ENCODE data around the gene RIBC2. TPM values are rescaled to one million over a fixed set of nuclear protein-coding genes. Genes with fewer than 3 reads are reported as not detected.

The RIBC2 gene
- total and polyA plus RNA-seq, 10 of the 15 experiments (the other 5 are each of a cell fraction or from before 2014, with no cell fraction given), result 0.10 TPM; not detected in 9

DNA sequence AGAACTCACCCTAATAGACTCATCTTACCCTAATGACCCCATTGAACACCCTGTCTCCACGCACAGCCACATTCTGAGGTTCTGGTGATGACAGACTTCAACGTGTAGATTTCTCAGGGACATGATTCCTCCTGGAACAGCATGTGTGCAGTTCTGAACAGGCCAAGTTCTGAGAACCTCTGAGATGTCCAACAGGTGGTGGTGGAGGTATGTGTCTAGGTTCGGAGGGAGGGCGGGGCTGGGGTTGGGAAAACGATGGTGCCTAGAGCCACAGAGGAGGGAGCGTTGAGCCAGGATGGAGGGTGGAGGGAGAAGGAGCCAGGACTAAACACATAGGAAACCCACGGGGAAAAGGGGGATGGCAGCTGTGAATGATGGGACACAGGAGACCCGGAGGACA, 45.7 kb downstream of the RIBC2 start (continued):
- TF ChIP-seq, protein P1, sequence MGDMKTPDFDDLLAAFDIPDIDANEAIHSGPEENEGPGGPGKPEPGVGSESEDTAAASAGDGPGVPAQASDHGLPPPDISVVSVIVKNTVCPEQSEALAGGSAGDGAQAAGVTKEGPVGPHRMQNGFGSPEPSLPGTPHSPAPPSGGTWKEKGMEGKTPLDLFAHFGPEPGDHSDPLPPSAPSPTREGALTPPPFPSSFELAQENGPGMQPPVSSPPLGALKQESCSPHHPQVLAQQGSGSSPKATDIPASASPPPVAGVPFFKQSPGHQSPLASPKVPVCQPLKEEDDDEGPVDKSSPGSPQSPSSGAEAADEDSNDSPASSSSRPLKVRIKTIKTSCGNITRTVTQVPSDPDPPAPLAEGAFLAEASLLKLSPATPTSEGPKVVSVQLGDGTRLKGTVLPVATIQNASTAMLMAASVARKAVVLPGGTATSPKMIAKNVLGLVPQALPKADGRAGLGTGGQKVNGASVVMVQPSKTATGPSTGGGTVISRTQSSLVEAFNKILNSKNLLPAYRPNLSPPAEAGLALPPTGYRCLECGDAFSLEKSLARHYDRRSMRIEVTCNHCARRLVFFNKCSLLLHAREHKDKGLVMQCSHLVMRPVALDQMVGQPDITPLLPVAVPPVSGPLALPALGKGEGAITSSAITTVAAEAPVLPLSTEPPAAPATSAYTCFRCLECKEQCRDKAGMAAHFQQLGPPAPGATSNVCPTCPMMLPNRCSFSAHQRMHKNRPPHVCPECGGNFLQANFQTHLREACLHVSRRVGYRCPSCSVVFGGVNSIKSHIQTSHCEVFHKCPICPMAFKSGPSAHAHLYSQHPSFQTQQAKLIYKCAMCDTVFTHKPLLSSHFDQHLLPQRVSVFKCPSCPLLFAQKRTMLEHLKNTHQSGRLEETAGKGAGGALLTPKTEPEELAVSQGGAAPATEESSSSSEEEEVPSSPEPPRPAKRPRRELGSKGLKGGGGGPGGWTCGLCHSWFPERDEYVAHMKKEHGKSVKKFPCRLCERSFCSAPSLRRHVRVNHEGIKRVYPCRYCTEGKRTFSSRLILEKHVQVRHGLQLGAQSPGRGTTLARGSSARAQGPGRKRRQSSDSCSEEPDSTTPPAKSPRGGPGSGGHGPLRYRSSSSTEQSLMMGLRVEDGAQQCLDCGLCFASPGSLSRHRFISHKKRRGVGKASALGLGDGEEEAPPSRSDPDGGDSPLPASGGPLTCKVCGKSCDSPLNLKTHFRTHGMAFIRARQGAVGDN (IDR thresholded peaks at IDR 0.05), result no peak
- no peak for TF ChIP-seq ETV6 (conservative IDR thresholded peaks at IDR 0.05 in 1 of 2, IDR thresholded peaks at IDR 0.05 in 1 of 2; ENCODE audit: borderline replicate concordance in 1 of 2, low read depth in 1 of 2)
- TF ChIP-seq, protein P2, sequence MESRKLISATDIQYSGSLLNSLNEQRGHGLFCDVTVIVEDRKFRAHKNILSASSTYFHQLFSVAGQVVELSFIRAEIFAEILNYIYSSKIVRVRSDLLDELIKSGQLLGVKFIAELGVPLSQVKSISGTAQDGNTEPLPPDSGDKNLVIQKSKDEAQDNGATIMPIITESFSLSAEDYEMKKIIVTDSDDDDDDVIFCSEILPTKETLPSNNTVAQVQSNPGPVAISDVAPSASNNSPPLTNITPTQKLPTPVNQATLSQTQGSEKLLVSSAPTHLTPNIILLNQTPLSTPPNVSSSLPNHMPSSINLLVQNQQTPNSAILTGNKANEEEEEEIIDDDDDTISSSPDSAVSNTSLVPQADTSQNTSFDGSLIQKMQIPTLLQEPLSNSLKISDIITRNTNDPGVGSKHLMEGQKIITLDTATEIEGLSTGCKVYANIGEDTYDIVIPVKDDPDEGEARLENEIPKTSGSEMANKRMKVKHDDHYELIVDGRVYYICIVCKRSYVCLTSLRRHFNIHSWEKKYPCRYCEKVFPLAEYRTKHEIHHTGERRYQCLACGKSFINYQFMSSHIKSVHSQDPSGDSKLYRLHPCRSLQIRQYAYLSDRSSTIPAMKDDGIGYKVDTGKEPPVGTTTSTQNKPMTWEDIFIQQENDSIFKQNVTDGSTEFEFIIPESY (IDR thresholded peaks at IDR 0.05), result no peak
- TF ChIP-seq, protein P3, sequence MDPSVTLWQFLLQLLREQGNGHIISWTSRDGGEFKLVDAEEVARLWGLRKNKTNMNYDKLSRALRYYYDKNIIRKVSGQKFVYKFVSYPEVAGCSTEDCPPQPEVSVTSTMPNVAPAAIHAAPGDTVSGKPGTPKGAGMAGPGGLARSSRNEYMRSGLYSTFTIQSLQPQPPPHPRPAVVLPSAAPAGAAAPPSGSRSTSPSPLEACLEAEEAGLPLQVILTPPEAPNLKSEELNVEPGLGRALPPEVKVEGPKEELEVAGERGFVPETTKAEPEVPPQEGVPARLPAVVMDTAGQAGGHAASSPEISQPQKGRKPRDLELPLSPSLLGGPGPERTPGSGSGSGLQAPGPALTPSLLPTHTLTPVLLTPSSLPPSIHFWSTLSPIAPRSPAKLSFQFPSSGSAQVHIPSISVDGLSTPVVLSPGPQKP (IDR thresholded peaks at IDR 0.05; ENCODE audit: low read depth, low read length), result no peak
- TF ChIP-seq RCOR1 (conservative IDR thresholded peaks at IDR 0.05; ENCODE audit: low read depth, low read length), result no peak
- TF ChIP-seq CREM (IDR thresholded peaks at IDR 0.05; ENCODE audit: low read depth), result no peak
- TF ChIP-seq JUNB (IDR thresholded peaks at IDR 0.05), result no peak
- TF ChIP-seq BCL11A (IDR thresholded peaks at IDR 0.05; ENCODE audit: low read depth, low read length), result no peak
- no peak for TF ChIP-seq CHD1 (IDR thresholded peaks at IDR 0.05; ENCODE audit: low read depth, low read length)
- TF ChIP-seq SUPT20H (IDR thresholded peaks at IDR 0.05; ENCODE audit: borderline replicate concordance, control insufficient read depth, low read depth, low read length), result no peak
- TF ChIP-seq NFYB (IDR thresholded peaks at IDR 0.05; ENCODE audit: insufficient read depth, low read depth, low read length), result no peak
